Stimulated activated CD8-positive, alpha-beta memory T cell treated with anti-CD3 and anti-CD28 coated beads, Interleukin-12 subunit alpha, Interleukin-12 subunit beta, amount 100 ng/mL, for 1 hour (primary cell): ENCODE measurements around the gene KCNJ1.
A peak's percentile ranks its signal among the peaks of the same experiment; 100 is the strongest.

Experiments used
- DNase-seq: peaks from one replicate; pipeline ENCODE4 v3.0.0-alpha.2; 2020; ENCODE audit warnings: low read depth

Gene KCNJ1

DNA sequence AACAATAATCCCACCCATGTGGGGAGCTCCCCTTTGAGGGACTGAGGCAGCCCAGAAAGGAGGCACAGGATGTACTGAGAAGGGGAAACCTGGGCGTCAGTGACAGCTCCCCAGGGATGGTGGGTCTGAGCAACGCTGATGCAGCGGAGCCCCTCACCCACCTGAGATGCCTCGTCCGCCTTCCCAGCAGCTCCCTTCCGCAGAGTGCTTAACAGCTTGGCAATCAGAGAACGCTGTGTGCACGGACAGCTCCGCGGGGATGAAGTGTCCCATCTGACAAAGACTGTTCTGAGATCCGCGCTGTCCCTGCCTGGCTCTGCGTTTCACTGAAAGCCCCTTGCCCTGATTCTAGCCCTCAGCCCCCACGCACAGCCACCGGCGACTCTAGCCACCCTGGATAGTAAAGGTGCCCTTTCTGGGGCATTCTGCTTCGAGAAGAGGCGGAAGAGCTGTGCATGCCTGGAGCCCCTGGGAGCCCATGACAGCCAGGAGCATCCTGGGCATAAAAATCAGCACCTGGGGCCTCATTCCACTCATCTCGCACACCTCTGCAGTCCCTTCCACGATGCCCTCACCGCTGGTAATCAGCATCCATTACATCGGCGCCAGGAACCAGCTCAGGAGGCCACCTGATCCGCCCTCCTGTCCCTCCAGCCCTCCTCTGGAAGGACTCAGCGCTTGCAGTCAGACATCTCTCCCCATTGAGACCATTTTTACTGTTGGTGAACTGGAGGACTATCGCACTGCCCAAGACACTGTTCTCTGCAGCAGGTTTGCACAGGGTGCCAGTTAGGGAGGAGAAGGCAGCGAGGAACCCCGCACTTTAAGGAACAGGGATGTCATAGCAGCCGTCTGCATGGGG, 34.8 kb upstream of the KCNJ1 start:
- DNase-seq = no peak

DNA sequence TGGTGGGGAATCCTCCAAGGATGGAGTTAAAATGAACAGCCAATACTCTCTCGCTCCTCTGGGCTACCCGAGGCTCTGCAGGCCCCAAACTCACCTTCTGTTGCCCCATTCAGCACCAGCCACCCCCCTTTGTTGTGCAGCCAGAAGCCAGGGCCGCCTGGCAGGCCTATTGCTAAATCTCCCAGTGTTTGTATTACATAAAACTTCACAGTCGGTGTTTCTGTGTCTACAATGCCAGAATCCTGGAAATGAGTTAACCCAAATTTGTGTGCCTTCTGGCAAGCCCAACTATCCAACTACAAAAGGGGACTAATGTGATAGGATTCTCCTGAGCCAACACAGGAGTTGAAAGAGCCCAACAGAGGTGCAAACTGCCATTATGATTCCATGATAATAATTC, 33.4 kb upstream of the KCNJ1 start:
- no peak for DNase-seq

- DNase-seq = no peak
Observed at GRCh38 chr11:128898580-128899344, 31.7 kb upstream of the KCNJ1 start.

DNA sequence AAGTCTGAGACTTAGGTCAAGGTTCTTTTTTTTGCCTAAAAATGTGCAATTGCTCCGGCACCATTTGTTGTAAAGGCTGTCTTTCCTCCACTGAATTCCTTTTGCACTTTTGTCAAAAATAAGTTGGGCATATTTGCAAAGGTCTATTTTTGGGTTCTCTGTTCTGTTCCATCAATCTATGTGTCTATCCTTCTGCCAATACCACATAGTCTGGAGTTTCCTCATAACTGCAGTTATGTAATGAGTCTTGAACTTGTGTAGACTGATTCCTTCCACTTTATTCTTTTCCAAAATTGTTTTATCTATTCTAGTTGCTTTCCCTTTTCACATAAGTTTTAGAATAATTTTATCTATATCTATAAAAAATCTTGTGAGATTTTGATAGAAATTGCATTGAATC, 30.7 kb upstream of the KCNJ1 start:
- DNase-seq = no peak

DNA sequence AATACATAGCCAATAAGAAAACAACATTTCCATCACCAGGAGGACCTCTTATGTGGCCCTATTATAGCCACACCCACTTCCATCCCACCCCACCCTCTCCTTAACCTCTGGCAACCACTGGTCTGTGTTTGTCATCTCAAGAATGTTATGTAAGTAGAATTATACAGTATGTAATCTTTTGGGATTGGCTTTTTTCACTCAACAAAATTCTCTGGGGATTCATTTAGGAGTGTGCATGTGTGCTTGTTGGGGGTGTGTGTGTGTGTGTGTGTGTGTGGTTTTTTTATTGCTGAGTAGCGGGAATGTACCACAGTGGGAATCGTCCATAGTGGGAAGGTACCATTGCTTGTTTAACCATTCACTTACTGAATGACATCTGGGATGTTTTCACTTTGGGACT, 29.3 kb upstream of the KCNJ1 start:
- no peak for DNase-seq

- DNase-seq = no peak
Observed at GRCh38 chr11:128895526-128895925, 28.4 kb upstream of the KCNJ1 start.

DNA sequence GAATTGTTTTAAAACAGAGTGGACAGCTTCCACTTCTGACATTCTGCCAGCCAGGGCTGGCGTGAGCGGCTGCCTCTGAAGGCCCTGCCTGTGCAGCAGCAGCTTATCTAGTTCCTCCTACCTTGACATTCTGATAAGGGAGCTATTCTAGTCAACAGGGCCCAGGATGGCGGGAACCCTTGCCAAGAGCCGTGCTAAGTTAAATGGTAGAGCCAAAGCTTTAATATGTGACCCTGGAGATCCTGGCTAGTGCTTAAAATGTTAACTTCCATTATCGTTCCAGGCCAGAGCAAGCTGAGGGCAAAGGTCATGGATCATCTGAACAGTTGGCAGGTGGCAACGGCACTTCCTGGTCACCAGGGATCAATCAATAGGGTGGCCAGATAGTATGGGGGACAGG, 27.6 kb upstream of the KCNJ1 start:
- no peak for DNase-seq

- no peak for DNase-seq
Observed at GRCh38 chr11:128894286-128894681, 27.2 kb upstream of the KCNJ1 start.

DNA sequence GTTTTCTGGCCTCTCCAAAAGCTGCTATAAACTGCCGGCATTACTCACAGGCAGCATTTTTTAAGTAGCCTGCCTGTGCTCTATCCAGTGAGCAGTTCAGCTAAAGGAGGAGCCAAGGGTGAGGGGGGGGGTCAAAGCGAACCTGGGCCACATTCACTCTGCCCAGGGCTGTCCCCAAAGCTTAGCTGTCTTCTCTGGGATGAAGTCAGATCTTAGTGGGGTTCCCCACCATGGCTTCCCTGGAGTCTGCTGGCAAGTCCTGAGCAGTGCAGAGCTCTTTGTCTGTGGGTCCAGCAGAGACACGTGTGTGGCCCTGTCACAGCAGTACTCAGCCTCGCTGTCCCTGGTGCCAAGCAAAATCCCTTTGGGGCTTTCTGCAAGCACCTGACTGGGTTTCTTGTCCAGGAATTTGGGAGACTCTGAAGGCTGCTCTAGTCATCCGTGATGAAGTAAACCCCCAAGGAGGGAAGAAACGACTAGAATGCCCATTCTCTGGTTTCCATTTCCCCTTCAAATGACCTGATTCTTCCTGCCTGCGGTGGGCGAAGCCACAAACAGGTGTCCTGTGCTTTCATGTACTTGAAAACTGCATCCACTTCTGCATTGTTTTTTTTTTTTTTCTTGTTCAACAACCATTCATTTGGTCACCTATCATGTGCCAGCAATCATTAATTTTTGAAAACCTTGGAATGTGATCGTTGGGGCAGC, 26.6 kb upstream of the KCNJ1 start:
- DNase-seq = no peak

- no peak for DNase-seq
Observed at GRCh38 chr11:128892866-128893565, 25.9 kb upstream of the KCNJ1 start.

GRCh38 chr11:128891913-128892398, 24.9 kb upstream of the KCNJ1 start:
- no peak for DNase-seq

GRCh38 chr11:128890543-128891368, 23.7 kb upstream of the KCNJ1 start, which contains the start of gene KCNJ5:
TSS of gene KCNJ5 (plus strand) at chr11:128891356. CDS start at chr11:128911274, 19,918 bp downstream.
- DNase-seq = no peak

DNA sequence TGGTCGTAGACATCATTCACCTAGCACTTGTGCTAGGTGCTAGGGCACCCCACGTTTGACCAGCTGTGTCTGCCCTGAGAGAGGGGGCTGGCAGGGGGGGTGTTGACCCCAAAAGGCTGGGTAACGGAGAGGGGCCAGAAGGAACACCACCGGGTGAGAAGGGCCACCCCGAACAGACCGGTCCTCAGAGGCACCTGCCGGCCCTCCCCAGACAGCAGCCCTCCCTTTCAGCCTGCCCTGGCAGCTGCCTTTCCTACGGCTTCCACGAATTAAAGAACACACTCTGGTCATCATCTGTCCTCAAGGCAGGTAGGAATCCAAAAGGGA, 23.1 kb upstream of the KCNJ1 start:
- DNase-seq = no peak

- no peak for DNase-seq
Observed at GRCh38 chr11:128889657-128890213, 22.6 kb upstream of the KCNJ1 start.

- no peak for DNase-seq
Observed at GRCh38 chr11:128888034-128888985, 21.2 kb upstream of the KCNJ1 start.

DNA sequence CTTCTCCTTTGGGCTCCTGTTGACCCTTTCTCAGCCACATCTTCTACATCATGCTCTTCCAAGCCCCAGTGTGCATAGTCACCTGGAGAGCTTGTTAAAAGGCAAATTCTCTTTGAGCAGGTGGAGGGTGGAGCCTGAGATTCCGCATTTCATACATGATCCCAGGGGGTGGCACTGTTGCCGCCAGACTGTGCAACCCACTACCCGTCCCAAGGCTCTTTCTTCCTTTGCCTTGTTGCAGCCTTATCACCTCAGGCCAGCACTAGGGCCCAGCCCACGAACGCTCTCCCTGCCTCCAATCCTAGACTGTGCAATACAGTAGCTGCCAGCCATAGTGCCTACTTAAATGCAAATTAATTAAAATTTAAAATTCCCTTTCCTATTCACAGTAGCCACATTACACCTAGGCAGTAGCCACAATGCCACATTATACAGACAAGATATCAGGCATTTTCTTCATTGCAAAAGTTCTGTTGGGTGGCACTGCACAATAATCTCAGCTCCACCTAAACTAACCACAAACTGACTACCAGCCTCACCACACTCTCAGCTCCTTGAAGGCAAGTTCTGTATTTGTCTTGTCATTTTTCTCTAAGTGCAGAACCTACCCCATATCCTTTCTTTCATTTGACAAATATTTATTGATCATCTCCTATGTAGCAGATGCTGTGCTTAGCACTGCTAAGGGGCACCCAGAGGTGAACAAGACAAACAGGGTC, 19.5 kb upstream of the KCNJ1 start:
- DNase-seq = no peak

GRCh38 chr11:128884703-128885338, 17.7 kb upstream of the KCNJ1 start:
- peak; percentile 27 for DNase-seq

DNA sequence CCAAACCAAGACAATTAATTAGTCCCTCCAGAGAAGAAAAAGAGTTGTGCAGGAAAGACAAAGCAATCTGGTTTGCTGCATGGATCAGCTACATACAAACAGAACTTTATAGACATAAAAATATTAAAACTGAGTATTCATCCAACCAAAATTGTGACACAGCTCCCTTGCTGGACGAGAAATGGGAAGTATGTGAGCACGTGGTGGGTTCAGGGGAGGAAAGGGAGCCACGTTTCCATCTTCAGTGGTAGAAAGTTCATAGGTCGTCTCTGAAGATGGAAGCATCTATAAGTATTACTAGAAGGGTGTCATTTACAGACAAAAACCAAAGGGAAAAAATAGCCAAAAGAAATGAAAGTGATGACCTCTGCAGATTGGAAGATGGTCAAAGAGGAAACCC, 17.0 kb upstream of the KCNJ1 start:
- no peak for DNase-seq
